ENCODE results near the gene ZNF79. TPM values are rescaled to one million over a fixed set of nuclear protein-coding genes. Genes with fewer than 3 reads are reported as not detected.

ZNF79 gene
- total and polyA plus RNA-seq, 9 of the 15 experiments (the other 6 are each of a cell fraction or from before 2014, with no cell fraction given) = 0.62 to 7.0 (median 4.1) TPM

DNA sequence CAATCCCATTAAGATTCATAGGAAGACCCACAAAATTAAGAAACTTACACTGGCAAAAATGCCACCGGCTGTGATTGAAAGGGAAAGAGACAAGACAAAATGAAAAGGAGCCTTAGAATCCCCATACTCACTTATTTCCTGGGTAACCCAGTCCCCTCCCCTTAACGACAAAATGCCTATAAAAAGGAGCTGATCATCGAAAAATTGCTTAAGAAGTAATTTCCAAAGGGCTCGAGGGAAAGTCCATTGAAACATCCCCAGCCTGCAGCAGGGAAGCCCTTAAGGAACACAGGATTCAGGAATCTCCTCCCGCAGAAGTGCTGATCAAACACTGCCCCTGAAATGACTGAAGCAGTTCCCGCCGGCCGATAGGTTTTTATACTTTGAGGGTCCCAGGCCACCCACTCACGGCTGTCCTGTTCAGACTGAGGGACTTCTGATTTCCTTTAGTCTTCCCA is 677 bp upstream of the ZNF79 start (continued):
- TF ChIP-seq SRSF7 (optimal IDR thresholded peaks at IDR 0.05; ENCODE audit: low read depth, low read length) (no peak), MAFG (tag; conservative IDR thresholded peaks at IDR 0.05) (0 out of 2 replicates have a peak, but pooled peaks have one; percentile 10), ZNF124 (CRISPR knock-in tag; IDR thresholded peaks at IDR 0.05) (no peak), WHSC1 (IDR thresholded peaks at IDR 0.05; ENCODE audit: low read length) (no peak), EP300 (IDR thresholded peaks at IDR 0.05; ENCODE audit: low read length) (no peak), KLF6 (CRISPR knock-in tag; IDR thresholded peaks at IDR 0.05; ENCODE audit: borderline replicate concordance) (no peak), SMC3 (conservative IDR thresholded peaks at IDR 0.05; ENCODE audit: insufficient read depth, low read depth, low read length) (no peak)
- TF ChIP-seq, protein P1, sequence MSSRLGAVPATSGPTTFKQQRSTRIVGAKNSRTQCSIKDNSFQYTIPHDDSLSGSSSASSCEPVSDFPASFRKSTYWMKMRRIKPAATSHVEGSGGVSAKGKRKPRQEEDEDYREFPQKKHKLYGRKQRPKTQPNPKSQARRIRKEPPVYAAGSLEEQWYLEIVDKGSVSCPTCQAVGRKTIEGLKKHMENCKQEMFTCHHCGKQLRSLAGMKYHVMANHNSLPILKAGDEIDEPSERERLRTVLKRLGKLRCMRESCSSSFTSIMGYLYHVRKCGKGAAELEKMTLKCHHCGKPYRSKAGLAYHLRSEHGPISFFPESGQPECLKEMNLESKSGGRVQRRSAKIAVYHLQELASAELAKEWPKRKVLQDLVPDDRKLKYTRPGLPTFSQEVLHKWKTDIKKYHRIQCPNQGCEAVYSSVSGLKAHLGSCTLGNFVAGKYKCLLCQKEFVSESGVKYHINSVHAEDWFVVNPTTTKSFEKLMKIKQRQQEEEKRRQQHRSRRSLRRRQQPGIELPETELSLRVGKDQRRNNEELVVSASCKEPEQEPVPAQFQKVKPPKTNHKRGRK (tag; IDR thresholded peaks at IDR 0.05) = no peak
- TF ChIP-seq, protein P2, sequence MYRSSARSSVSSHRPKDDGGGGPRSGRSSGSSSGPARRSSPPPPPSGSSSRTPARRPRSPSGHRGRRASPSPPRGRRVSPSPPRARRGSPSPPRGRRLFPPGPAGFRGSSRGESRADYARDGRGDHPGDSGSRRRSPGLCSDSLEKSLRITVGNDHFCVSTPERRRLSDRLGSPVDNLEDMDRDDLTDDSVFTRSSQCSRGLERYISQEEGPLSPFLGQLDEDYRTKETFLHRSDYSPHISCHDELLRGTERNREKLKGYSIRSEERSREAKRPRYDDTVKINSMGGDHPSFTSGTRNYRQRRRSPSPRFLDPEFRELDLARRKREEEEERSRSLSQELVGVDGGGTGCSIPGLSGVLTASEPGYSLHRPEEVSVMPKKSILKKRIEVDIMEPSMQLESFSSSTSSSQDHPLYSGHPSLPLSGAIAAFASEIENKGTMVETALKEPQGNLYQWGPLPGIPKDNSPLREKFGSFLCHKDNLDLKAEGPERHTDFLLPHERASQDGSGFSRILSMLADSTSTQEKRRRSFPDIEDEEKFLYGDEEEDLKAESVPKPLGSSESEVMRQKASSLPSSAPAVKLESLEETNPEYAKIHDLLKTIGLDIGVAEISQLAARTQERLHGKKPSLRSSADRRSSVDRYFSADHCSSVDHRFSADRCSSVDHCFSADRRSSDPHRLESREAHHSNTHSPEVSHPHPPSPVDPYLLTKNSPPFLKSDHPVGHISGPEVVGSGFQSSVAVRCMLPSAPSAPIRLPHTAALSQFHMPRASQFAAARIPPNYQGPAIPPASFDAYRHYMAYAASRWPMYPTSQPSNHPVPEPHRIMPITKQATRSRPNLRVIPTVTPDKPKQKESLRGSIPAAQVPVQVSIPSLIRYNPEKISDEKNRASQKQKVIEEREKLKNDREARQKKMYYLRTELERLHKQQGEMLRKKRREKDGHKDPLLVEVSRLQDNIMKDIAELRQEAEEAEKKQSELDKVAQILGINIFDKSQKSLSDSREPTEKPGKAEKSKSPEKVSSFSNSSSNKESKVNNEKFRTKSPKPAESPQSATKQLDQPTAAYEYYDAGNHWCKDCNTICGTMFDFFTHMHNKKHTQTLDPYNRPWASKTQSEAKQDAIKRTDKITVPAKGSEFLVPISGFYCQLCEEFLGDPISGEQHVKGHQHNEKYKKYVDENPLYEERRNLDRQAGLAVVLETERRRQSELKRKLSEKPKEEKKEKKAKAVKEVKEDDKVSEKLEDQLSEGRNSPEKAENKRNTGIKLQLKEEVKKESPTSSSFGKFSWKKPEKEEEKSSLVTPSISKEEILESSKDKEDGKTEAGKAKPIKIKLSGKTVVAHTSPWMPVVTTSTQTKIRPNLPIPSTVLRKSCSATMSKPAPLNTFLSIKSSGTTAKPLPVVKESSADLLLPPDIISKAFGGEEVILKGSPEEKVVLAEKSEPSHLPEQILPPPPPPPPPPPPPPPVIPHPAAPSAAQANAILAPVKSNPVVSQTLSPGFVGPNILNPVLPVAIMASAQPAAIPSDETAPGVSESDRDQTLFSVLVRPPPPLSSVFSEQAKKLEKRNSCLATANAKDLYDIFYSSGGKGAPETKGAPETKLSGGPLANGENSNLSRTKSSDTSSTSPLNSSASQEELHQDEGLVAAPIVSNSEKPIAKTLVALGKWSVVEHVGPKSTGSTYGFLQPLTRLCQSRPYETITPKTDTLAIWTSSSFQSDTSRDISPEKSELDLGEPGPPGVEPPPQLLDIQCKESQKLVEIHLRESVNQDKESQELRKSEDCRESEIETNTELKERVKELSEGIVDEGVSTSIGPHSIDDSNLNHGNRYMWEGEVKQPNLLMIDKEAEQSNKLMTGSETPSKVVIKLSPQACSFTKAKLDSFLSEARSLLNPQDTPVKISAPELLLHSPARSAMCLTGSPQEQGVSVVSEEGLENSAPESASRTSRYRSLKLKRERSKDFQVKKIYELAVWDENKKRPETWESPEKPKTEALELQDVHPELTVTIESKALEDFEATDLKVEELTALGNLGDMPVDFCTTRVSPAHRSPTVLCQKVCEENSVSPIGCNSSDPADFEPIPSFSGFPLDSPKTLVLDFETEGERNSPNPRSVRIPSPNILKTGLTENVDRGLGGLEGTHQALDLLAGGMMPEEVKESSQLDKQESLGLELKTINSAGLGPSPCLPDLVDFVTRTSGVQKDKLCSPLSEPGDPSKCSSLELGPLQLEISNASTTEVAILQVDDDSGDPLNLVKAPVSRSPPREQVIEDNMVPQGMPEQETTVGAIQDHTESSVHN (IDR thresholded peaks at IDR 0.05; ENCODE audit: borderline replicate concordance in 1 of 2, low read depth in 1 of 2) = no peak
- TF ChIP-seq, protein P3, sequence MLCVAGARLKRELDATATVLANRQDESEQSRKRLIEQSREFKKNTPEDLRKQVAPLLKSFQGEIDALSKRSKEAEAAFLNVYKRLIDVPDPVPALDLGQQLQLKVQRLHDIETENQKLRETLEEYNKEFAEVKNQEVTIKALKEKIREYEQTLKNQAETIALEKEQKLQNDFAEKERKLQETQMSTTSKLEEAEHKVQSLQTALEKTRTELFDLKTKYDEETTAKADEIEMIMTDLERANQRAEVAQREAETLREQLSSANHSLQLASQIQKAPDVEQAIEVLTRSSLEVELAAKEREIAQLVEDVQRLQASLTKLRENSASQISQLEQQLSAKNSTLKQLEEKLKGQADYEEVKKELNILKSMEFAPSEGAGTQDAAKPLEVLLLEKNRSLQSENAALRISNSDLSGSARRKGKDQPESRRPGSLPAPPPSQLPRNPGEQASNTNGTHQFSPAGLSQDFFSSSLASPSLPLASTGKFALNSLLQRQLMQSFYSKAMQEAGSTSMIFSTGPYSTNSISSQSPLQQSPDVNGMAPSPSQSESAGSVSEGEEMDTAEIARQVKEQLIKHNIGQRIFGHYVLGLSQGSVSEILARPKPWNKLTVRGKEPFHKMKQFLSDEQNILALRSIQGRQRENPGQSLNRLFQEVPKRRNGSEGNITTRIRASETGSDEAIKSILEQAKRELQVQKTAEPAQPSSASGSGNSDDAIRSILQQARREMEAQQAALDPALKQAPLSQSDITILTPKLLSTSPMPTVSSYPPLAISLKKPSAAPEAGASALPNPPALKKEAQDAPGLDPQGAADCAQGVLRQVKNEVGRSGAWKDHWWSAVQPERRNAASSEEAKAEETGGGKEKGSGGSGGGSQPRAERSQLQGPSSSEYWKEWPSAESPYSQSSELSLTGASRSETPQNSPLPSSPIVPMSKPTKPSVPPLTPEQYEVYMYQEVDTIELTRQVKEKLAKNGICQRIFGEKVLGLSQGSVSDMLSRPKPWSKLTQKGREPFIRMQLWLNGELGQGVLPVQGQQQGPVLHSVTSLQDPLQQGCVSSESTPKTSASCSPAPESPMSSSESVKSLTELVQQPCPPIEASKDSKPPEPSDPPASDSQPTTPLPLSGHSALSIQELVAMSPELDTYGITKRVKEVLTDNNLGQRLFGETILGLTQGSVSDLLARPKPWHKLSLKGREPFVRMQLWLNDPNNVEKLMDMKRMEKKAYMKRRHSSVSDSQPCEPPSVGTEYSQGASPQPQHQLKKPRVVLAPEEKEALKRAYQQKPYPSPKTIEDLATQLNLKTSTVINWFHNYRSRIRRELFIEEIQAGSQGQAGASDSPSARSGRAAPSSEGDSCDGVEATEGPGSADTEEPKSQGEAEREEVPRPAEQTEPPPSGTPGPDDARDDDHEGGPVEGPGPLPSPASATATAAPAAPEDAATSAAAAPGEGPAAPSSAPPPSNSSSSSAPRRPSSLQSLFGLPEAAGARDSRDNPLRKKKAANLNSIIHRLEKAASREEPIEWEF (CRISPR knock-in tag; IDR thresholded peaks at IDR 0.05) = no peak
- TF ChIP-seq, protein P4, sequence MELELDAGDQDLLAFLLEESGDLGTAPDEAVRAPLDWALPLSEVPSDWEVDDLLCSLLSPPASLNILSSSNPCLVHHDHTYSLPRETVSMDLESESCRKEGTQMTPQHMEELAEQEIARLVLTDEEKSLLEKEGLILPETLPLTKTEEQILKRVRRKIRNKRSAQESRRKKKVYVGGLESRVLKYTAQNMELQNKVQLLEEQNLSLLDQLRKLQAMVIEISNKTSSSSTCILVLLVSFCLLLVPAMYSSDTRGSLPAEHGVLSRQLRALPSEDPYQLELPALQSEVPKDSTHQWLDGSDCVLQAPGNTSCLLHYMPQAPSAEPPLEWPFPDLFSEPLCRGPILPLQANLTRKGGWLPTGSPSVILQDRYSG (tag; conservative IDR thresholded peaks at IDR 0.05; ENCODE audit: low read depth) = no peak
